Measurements from ENCODE around the gene LTA.

DNA sequence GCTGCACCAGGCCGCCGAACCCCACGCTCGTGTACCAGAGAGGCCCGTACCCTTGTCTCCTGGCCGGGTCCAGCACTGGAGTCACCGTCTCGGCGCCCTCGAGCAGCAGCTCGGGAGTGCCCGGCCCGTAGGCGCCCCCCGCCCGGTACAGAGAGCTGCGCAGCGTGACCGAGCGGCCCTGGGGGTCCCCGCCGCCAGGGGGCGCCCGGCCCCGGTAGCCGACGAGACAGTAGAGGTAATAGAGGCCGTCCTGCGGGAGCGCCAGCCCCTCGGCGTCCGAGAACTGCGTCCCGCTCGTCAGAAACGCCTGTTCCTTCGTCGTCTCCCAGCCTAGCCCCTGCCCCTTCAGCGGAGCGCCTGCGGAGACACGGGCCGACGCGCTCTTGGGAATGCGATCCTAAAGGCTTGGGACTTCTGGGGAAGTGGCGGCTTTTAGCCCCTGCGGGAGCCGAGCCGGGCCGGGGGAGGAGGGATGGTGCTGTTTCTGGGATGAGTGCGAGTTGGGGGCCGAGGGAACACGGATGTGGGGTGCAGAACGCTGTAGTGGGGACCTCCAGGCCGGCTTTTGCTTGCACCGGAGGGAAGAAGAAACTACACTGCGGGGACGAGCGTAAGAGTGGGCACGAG lies 8.8 kb downstream of the LTA start:
- TF ChIP-seq, protein P1, sequence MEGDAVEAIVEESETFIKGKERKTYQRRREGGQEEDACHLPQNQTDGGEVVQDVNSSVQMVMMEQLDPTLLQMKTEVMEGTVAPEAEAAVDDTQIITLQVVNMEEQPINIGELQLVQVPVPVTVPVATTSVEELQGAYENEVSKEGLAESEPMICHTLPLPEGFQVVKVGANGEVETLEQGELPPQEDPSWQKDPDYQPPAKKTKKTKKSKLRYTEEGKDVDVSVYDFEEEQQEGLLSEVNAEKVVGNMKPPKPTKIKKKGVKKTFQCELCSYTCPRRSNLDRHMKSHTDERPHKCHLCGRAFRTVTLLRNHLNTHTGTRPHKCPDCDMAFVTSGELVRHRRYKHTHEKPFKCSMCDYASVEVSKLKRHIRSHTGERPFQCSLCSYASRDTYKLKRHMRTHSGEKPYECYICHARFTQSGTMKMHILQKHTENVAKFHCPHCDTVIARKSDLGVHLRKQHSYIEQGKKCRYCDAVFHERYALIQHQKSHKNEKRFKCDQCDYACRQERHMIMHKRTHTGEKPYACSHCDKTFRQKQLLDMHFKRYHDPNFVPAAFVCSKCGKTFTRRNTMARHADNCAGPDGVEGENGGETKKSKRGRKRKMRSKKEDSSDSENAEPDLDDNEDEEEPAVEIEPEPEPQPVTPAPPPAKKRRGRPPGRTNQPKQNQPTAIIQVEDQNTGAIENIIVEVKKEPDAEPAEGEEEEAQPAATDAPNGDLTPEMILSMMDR (IDR thresholded peaks at IDR 0.05; ENCODE audit: poor library complexity): peak; percentile 99
- TF ChIP-seq EZH2 (IDR thresholded peaks at IDR 0.05; ENCODE audit: borderline replicate concordance) (no peak), EZH2phosphoT487 (IDR thresholded peaks at IDR 0.05; ENCODE audit: low read depth, severe bottlenecking, unreplicated experiment) (no peak)
